CD4-positive, alpha-beta T cell treated with Interleukin-15 for 4 hours (primary cell): ENCODE measurements around the gene TUSC1.
"Not testable (repeated sequence)": the region's sequence is repeated elsewhere in the genome, so short reads cannot be mapped to it uniquely, and the experiment has no call there.

Experiments
- DNase-seq: peaks from one replicate; pipeline ENCODE4 v3.0.0-alpha.2; 2020; ENCODE audit warnings: low spot score

TUSC1 gene

DNA sequence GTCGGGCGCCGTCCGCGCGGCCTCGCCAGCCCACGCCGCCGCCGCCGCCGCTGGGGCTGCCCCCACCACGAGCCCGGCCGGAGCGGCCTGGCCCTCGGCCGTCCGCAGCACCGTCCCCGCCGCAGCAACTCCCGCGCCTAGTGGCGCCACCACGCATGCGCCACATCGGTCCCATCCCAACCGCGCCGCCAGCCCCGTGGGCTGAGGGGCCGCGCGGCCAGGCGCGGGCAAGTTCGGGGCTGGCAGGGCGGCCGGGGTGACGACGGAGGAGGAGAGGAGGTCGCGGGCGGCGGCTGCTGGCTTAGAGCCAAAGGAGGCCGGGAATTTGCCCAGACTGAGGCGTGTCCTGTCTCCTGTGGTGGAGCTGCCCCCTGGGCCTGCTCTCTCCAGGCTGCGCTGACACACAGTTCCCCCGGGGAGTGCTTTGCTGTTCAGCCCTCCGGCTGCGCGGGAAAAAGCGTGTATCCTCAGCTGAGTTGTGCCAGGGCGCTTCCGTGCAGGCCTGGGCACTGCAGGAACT, at the start of gene TUSC1:
TSS of gene TUSC1 (minus strand) at position 298 of the 520 bp plus-strand sequence. CDS start at position 166, 132 bp downstream.
- no peak for DNase-seq

DNA sequence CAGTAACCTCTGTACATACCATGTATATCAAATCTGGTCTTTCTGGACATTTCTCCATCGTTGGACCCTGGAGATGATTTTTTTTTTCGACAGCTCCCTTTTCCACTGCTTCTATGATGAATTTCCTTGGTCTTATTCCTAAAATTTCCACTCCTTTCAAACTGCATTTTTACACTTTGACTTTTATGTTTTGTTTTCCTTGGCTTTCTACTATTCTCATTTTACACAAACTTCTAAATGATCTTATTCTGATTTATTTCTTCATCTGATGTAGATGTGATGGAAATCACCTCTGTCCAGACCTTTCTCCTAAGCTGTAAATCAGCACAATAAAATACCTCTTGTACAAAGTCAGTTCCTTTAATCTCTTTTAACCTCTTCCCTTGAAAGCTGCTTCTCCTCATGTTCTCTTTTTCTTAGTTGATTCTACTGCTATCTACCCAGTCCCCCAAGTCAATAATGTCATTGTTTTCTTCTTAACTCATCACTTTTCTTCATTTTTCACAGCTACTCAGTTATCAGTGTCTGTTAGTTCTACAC, 48.7 kb upstream of the TUSC1 start:
- no peak for DNase-seq

DNA sequence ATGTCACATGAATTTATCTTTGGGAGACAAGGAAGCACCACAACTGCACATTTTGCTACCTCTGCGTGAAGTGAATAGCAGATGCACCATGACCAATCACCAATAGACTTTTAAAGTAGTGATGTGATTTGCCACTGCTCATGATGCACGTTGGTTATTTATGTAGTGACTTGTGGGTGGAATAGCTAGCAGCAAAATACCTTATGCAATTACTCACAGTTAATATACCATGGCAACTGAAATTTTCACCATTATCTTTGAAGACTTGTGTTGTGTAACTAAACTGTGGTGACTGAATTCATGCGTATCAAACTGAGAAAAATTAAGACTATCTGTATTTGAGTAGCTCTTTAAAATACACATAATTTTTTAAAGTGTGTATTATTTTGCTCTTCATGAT, 46.2 kb upstream of the TUSC1 start:
- no peak for DNase-seq

DNA sequence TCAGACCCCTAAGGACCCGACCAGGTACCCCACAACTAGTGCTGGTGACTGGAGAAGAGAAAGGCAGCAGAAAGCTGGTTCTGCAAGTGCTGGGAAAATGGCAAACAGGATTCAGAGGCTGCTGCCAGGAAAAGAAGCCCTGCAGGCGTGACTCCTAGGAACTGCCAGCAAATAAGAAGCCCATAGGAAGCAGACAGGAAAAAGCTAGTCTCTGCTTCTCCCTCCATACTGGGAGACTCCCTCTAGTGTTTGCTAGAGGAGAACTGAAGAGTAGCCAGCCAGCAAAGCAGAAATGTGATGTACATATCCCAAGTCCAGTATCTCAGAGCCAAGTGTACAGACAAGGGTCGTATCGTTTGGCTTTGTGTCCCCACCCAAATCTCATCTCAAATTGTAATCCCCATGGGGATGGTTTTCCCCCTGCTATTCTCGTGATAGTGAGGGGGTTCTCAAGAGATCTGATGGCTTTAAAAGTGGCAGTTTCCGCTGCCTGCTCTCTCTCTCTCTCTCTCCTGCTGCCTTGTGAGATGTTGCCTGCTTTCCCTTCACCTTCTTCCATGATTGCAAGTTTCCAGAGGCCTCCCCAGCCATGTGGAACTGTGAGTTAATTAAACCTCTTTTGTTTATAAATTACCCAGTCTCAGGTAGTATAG, 38.1 kb upstream of the TUSC1 start:
- no peak for DNase-seq

GRCh38 chr9:25709941-25710340, 31.7 kb upstream of the TUSC1 start:
- DNase-seq, result no peak

DNA sequence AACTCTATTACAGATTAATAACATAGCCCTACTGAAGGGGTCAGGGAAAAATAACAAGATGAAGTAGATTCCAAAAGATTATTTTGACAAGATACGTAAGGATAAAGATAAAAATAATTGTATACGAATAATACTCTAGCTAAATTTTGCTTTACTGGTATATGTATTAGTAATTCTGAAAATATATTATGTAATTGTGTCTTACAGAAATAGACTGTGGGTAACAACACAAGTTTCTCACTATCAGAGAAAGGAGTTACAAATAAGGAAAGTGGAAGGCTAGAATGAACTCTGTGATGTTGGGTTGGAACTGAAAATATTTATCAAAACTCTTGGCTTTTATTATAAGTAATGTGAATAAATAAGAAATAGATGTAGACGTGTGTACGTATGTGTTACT, 26.6 kb upstream of the TUSC1 start:
- DNase-seq, result no peak

GRCh38 chr9:25703701-25704357, 25.6 kb upstream of the TUSC1 start:
- no peak for DNase-seq

DNA sequence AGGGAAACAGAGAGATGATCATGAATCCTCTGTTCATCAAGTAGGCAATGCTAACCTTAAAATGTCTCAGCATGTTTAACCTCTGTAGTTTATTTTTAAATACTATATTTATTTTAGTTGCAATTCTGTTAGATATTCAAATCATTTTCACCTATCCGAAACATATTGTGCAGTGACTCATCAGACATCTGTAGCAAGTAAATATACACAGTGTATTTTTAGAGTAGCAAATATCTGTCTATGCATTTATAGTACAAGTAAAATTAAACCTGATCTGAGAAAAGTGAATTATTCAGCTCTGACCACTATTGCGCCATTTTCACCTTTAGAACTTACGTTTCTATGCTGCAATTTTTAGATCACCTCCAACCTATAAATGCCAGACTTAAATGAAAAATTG, 24.3 kb upstream of the TUSC1 start:
- DNase-seq, result no peak

DNA sequence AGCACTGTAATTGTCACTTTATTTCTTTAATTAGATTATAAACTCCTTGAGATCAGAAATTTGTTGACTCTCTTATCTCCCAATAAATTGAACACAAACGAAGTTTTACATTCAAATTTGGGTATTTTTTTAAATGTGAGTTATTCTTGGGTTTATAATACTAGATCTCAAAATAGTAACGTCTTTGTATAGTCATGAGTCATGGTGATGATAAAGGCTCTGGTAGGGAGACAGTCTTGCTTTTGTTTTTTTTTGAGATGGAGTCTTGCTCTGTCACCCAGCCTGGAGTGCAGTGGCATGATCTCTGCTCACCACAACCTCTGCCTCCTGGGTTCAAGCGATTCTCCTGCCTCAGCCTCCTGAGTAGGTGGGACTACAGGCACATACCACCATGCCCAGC, 22.7 kb upstream of the TUSC1 start:
- not testable (repeated sequence) for DNase-seq

GRCh38 chr9:25700430-25700829, 22.2 kb upstream of the TUSC1 start:
- DNase-seq, result no peak

- no peak for DNase-seq
Observed at GRCh38 chr9:25691786-25692185, 13.5 kb upstream of the TUSC1 start.

GRCh38 chr9:25684321-25684720, 6.1 kb upstream of the TUSC1 start:
- no peak for DNase-seq

DNA sequence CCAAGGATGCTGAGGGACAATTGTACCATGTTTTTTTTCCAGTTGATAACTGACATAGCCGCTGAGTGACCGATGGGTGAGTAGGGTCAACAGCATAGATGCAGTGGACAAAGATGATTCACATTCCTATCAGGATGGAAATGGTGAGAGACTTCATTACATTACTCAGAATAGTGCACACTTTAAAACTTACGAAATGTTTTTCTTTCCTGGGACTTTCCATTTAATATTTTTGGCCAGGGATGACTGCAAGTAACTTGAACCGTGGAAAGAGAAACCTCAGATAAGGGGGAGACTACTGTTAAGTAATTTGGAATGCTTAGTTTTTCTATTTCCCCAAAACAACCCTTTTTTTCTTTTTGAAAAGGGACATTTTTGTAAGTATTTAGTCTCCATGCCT, 3.0 kb upstream of the TUSC1 start:
- no peak for DNase-seq

GRCh38 chr9:25678846-25679360, 659 bp upstream of the TUSC1 start:
- no peak for DNase-seq

- DNase-seq, result no peak
Observed at GRCh38 chr9:25677301-25678146, 720 bp downstream of the TUSC1 start.

- not testable (repeated sequence) for DNase-seq
Observed at GRCh38 chr9:25675858-25676257, 2.4 kb downstream of the TUSC1 start.

GRCh38 chr9:25658571-25658970, 19.7 kb downstream of the TUSC1 start:
- DNase-seq, result no peak

- DNase-seq, result no peak
Observed at GRCh38 chr9:25654417-25654816, 23.8 kb downstream of the TUSC1 start.

- no peak for DNase-seq
Observed at GRCh38 chr9:25648116-25648515, 30.1 kb downstream of the TUSC1 start.

DNA sequence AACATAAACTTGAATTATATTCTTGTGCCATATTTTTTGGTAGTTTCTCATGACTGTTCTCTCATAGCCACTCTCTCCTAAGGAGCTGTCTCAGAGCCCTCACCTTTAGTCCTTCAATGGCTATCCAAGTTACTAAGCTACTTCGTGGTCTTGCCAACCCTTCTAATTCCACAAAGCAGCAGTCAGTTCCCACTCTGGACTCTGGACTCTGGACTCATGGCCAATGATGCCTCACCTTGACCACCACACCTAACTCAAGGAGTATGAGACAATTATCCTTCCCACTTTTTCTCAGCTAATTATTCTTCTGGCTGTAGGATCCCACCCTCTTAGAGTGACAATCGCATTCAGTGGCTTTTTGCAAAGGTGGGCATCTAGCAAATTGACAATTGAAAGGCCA, 42.2 kb downstream of the TUSC1 start:
- no peak for DNase-seq

DNA sequence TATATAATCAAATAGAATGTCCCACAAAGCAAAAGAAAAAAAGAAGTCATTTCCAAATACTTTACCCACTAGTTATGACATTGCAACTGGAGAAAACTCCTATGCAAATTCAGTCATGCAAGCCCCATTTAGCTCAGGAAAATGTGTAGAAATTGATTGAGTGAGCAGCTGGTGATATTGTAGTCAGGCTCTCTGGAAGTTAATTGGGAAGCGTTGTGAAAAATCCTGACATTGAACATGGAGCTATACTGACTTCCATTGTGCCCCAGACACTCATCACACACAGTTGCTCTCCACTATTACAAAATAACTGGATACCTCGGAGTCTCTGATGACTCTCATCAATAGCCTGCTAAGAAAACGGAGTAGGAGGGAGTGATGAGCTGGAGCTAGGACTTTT, 49.0 kb downstream of the TUSC1 start:
- no peak for DNase-seq
